Coronary artery (tissue), 2 donors: Measurements from ENCODE around the gene TAF5L.

ENCODE experiments used
- DNase-seq: peaks from one replicate; pipeline ENCODE4 v3.0.0-alpha.2; 2017; ENCODE audit warnings: low spot score
- H3K27ac ChIP-seq, 2 donors: fragments of 200-600 bp; sonication (generic); one replicate each; pipeline ENCODE4 v1.5.1; 2016 to 2019
- H3K4me3 ChIP-seq: fragments of 200-600 bp; sonication (generic); 2 replicates; pipeline ENCODE4 v1.5.1; 2016; ENCODE audit warnings: mild to moderate bottlenecking, moderate library complexity
- TF ChIP-seq, protein P1 (sequence below): fragments of 200-600 bp; sonication (generic); IDR thresholded peaks from one replicate; pipeline ENCODE4 v1.5.1; 2019; ENCODE audit warnings: antibody characterized with exemption

Gene TAF5L

DNA sequence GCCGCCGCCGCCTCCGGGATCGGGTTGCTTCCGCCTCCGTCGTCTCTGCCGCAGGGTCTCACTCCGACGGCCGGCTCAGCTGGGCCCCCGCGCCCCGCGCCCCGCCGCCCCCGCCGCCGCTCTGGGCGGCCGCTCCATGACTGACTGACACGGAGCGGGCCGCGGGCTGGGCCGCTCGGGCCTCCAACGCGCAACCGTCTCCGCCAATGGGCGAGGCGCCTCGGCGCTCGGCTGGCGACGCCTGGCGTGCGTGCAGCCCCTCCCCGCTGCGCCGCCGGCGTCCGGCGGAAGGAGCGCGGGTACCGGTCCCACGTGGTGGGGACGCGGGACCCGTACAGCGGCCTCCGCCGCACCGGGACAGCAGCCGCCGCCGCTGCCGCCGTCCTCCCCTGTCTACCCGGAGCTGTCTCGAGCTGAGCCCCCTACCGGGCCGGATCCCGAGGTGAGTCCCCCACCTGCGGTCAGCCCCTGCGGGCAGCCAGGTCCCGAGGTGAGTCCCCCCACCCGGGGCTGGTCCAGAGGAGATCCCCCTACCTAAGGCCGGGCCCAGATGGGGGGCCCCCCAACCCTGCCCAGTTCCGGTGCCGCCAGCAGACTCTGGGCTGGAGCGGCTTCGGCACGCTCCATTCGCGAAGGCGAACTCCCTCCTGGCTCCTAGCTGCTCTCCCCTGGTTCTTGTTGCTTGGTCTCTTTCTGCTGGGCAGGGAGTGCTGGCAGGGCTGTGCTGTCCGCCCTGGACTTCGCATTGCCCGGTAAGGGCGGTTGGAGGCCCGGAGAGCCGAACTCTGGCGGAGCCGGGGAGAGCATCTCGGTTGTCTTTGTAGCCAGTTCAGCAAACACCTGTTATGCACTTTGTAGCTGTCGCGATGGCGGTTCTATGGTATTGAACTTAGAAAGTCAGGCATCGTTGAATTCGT, at the start of gene TAF5L, which contains the start of gene URB2:
Gene TAF5L, minus strand, starts transcription at position 208 of the 917 bp plus-strand sequence. CDS start 11,640 bp downstream, outside the sequence.
Gene URB2, plus strand, starts transcription at position 333 of the 917 bp plus-strand sequence. CDS start 1,387 bp downstream, outside the sequence.
- peak; percentile 93 for DNase-seq
- TF ChIP-seq, protein P1, sequence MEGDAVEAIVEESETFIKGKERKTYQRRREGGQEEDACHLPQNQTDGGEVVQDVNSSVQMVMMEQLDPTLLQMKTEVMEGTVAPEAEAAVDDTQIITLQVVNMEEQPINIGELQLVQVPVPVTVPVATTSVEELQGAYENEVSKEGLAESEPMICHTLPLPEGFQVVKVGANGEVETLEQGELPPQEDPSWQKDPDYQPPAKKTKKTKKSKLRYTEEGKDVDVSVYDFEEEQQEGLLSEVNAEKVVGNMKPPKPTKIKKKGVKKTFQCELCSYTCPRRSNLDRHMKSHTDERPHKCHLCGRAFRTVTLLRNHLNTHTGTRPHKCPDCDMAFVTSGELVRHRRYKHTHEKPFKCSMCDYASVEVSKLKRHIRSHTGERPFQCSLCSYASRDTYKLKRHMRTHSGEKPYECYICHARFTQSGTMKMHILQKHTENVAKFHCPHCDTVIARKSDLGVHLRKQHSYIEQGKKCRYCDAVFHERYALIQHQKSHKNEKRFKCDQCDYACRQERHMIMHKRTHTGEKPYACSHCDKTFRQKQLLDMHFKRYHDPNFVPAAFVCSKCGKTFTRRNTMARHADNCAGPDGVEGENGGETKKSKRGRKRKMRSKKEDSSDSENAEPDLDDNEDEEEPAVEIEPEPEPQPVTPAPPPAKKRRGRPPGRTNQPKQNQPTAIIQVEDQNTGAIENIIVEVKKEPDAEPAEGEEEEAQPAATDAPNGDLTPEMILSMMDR = no peak
- H3K27ac ChIP-seq = peak within 1 kb of the TSS; percentile 80 to 99
- H3K4me3 ChIP-seq = peak within 1 kb of the TSS; percentile 97

DNA sequence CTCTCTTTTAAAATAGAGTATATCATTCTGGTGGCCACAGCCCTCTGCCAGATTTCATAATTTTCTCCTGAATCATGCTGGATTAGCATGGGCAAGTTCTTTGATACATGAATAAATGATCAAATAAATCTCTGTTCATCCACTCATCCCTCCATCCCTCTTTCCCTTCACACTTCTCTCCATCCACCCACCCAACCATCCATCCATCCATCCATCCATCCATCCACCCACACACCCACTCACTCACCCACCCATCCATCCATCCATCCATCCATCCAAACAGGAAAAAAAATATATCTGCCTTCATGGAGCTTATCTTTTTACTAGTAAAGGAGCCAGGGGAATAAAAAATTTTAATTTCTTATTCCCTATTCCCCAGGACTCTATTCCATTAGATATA, 49.5 kb upstream of the TAF5L start:
- Histone ChIP-seq H3K27ac (no peak overlapping the region), H3K4me3 (no peak overlapping the region)
- DNase-seq = no peak
- TF ChIP-seq, protein P1 = no peak

DNA sequence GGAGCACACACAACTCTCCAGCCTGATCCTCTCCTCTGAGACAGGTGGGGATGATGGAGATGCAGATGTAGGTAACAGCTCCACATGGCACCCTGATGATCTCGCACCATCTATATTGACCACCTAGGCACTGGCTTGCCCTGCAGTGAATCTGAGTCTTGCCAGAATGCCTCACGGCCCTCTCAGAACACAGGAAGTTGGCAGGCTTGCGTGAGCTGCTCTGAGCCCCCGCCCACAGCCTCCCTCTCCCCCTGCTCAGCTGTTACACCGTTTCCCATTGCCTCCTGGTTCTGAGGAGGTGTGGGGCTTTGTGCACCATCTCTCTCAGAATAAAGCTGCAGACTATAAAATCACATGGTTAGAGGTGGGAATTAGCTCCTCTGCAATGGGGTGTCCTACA, 48.1 kb upstream of the TAF5L start:
- Histone ChIP-seq H3K27ac (no peak overlapping the region), H3K4me3 (no peak overlapping the region)
- TF ChIP-seq, protein P1 = no peak
- DNase-seq = no peak

DNA sequence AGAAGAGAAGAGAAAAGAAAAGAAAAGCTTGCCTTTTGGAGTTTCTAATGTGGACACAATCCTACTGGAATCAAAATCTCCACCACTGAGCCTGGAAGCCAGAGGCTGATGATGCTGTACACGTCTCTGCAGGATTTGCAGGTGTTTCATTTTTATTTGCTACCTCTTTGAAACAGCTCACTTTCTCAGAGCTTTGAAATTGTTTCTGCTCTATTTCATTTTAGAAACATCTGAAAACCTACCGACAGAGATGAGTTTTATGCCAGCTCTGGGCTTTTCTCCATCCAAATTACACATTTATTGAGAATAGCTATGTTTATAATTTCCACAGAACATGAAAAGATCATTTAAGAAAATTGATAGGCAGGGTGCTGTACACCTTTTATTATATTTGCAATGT, 46.3 kb upstream of the TAF5L start:
- DNase-seq = no peak
- TF ChIP-seq, protein P1 = no peak
- no peak overlapping the region for H3K27ac ChIP-seq
- H3K4me3 ChIP-seq = no peak overlapping the region

DNA sequence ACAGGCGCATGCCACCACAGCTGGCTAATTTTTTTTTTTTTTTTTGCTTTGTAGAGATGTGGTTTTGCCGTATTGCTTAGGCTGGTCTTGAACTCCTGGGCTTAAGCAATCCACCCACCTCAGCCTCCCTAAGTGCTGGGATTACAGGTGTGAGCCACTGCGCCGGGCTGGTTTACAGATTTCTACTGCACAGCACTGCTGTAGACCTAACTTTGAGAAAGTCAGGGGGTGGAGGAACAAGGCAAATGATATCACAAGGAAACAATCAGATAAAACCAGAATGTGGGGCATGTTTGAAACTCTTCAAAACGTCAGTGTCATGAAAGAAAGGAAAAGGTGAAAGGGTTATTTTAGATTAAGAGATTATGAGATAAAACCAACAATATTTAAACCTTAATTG, 45.4 kb upstream of the TAF5L start:
- TF ChIP-seq, protein P1 = no peak
- DNase-seq = no peak

DNA sequence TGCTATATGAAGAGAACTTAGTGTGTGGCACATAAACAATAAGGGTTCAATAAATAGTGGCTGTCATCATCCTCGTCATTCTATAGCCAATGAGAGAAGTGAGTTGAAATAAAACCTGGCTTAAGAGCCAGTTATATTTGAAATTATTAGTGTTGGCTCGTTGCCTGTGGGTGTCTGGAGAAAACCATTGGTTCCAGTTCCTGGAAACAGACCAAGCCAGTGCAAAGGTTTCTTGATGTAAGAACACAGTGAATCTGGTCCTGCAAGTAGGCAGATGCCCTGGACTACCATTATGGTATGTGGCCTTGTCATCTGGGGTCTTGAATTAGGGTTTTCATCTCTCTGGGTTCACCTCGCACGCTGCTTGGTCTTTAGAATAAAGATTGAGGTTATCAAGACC, 43.4 kb upstream of the TAF5L start:
- no peak overlapping the region for H3K27ac ChIP-seq

More for the DNA sequence above, 45.4 kb upstream of the TAF5L start:
- no peak overlapping the region for H3K27ac ChIP-seq
- no peak overlapping the region for H3K4me3 ChIP-seq

More for the DNA sequence above, 43.4 kb upstream of the TAF5L start:
- no peak for DNase-seq
- TF ChIP-seq, protein P1 = no peak
- H3K4me3 ChIP-seq = no peak overlapping the region
